Raji (cell line): ENCODE data around the gene DISP3.

Experiments
- POLR2A ChIP-seq: IDR thresholded peaks from 2 replicates; pipeline ENCODE4 v1.6.1; 2011; ENCODE audit warnings: low read depth, low read length, control low read depth; ENCODE audit not compliant: insufficient read depth

DISP3 gene

GRCh38 chr1:11533790-11534787 lies 55.1 kb downstream of the DISP3 start:
- no peak for TF ChIP-seq POLR2A

- no peak for TF ChIP-seq POLR2A
These were observed 55.9 kb downstream of the DISP3 start for GRCh38 chr1:11534846-11535245.

GRCh38 chr1:11535316-11535715 lies 56.4 kb downstream of the DISP3 start:
- no peak for TF ChIP-seq POLR2A

DNA sequence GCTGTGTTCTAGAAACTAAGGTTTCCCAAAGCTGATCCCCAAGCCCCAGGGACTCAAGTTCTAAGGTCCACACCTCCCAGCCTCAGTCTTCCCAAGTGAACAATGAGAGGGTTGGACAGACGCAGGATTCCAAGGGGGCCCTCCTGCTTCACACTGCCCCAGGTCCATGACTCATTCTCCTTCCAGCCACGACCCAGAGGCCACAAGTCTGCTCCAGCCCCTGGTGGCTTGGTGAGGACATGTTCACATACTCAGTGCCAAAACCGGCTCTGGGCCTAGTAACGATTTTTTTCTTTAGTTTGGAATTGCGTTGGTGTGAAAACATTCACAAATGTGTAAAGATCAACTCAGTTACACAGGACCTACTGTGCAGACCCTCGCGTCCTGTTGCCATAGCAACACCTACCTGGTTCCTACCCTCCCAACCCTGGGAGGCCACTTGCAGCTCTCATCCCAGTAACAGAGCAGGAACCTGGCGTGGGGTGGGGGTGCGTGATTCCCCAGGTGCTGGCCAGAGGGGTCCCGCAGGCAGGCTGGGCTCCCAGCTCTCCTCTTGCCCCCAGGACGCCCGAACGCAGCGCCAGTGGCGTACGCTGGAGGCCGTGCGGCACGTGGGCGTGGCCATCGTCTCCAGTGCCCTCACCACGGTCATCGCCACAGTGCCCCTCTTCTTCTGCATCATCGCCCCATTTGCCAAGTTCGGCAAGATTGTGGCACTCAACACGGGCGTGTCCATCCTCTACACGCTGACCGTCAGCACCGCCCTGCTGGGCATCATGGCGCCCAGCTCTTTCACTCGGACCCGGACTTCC lies 57.0 kb downstream of the DISP3 start:
- no peak for TF ChIP-seq POLR2A

DNA sequence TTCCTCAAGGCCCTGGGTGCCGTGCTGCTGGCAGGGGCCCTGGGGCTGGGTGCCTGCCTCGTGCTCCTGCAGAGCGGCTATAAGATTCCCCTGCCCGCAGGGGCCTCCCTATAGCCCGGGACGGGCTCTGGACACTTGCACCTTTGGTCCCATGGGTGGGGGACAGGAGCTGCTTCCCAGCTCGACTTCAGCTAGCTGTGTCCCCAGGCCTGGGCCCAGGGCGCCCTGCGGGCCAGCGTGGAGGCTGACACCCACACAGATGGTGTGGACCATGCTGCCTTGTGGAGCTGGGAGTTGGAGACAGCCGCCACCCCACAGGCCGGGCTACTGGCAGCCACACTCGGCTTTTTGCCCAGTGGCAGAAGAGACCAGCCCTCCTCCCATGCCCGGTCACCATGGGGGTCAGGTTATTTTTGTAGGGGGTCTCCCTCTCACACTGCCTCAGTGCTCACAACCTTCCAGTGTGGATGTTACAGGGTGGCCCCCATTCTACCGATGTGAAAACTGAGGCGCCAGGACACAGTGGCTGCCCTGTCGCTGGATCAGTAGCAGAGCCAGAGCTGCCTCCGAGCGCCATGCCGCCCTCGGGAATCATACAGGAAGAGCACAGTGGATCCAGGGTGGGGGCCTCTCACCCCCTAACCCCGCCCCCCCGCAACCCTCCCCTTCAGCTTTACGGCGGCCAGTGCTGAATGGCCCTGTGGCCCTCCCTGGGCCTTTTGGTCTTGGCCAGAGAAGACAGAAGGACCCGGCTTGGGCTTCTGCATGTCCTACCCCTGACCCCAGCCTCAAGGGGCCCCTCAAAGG lies 57.8 kb downstream of the DISP3 start:
- no peak for TF ChIP-seq POLR2A

DNA sequence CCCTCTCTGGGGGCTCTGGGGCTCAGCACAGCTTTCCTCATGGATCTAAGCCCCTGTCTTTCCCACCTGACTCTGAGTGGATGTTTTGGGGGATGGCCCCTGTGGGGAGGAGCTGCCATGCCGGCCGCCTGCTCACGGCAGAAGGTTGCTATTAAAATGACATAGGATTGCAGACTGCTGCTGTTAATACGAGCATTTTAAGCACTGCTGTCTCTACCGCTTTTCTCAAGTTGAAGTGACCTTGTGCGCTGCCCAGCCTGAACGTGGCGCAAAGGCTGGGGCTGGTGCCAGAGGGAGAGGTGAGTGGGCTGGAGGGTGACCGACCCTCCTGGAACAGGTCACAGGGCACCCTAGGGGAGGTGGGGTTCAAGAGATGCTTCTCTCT lies 58.4 kb downstream of the DISP3 start:
- TF ChIP-seq POLR2A, result no peak

GRCh38 chr1:11537854-11538591 lies 59.1 kb downstream of the DISP3 start:
- no peak for TF ChIP-seq POLR2A

- no peak for TF ChIP-seq POLR2A
These were observed 59.9 kb downstream of the DISP3 start for GRCh38 chr1:11538886-11539285.

DNA sequence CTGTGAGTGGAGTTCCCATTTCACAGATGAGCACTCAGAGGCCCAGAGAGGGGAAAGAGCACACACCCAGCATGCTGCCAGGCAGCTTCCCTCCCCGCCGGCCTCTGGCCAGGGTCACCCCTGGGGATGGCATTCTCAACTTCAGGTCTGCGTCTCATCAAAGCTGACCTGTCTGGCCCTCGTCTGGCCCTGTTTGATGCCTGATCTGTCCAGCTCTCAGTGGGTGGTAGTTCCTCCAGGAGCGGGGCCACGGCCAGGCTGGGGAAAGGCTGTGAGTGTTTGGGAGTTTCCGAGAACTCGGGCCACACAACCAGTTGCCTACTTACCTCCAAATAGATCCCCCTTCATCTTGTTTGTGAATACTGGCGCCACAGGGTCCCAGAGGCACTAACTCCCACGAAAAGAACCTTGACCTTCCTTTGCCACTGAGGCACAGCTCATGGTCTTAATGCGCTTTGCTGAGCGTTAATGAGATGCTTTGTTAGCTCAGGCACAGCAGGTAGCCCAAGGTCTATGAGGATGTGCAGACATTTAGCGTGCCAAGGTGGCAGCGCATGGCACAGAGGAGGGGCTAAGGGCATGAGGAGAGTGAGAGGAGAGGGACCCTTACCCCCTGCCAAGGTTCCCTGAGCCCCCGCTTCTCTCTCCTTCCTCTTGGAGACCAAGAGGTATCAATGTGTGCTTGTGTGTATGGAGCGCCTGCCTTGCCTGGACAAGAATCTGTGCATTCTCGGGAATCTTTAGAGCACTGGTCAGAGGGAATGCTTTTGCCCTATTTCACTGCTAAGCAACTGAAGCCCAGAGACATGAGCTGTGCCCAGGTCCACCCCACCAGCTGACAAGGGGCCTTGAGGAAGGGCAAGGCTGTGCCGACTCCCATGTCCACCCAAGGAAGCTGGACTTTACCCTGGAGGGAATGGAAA lies 61.2 kb downstream of the DISP3 start:
- TF ChIP-seq POLR2A, result no peak

DNA sequence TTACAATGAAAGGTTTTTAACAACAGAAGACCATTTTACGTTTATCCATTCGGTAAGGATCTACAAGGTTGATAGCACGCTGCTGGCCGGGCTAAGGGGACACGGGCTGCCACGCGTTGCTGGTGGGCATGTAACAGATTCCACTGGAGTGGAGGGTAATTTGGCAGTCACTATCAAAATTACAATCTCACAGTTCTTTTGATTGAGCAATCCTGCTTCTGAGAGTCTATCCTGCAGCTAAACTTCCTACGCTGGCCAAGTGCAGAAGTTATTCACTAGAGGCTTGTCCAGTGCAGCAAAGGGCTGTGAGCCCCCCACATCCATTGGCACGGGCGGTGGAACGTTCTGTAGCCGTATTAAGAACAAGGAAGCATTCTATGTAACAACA lies 61.8 kb downstream of the DISP3 start:
- no peak for TF ChIP-seq POLR2A

GRCh38 chr1:11541236-11541635 lies 62.3 kb downstream of the DISP3 start:
- TF ChIP-seq POLR2A, result no peak

GRCh38 chr1:11541956-11542355 lies 63.0 kb downstream of the DISP3 start:
- no peak for TF ChIP-seq POLR2A

DNA sequence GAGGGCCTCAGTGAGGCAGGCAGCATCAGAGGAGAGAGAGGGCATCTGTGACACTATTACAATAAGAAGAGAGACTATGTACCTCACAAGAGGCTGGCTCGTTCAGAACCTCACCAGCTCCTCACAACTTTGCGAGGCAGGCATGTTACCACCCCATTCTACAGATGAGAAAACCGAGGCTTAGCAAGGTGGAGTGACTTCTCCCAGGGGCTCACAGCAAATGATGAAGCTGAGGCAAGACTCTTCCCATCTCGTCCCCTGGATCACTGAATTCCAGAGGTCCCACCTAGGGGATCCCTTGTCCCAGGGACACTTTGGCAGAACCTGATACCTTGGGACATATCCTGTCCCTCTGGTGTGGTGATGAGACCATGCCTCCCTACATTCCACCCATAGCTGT lies 64.4 kb downstream of the DISP3 start:
- no peak for TF ChIP-seq POLR2A
